ENCODE data around the gene MFSD11. TPM values are rescaled to one million over a fixed set of nuclear protein-coding genes. Genes with fewer than 3 reads are reported as not detected.

MFSD11 gene
- total RNA-seq, 4 donors from 2014 or later: 35.3 to 64.8 (median 47.0) TPM

GRCh38 chr17:76789235-76789788 lies 51.4 kb downstream of the MFSD11 start:
- Histone ChIP-seq H3K9me3 (no peaks in the 10 kb centered on the region), H3K36me3 (peaks cover 0 to 15% (median 0%) of the 10 kb centered on the region in 3 donors), H3K4me3 (no peak overlapping the region), H3K4me1 (no peaks in the 10 kb centered on the region), H3K27me3 (no peaks in the 10 kb centered on the region), H3K27ac (no peak overlapping the region)
- TF ChIP-seq POLR2A (IDR thresholded peaks at IDR 0.05) (no peak), CTCF (IDR thresholded peaks at IDR 0.05) (no peak)
- no peak for DNase-seq

- Histone ChIP-seq H3K4me1 (no peaks in the 10 kb centered on the region), H3K9me3 (no peaks in the 10 kb centered on the region), H3K27ac (peak overlapping the region in 2 of 4 donors; percentile 35 to 55), H3K27me3 (no peaks in the 10 kb centered on the region), H3K36me3 (peaks cover 0 to 5% (median 0%) of the 10 kb centered on the region in 3 donors), H3K4me3 (peak overlapping the region in 2 of 4 donors; percentile 7 to 14)
- TF ChIP-seq POLR2A (IDR thresholded peaks at IDR 0.05) (no peak), CTCF (IDR thresholded peaks at IDR 0.05) (no peak)
- DNase-seq: peak in 2 of 3 donors; percentile 29 to 62
Measured at GRCh38 chr17:76791053-76791980, 53.4 kb downstream of the MFSD11 start.

GRCh38 chr17:76792348-76792747 lies 54.4 kb downstream of the MFSD11 start:
- Histone ChIP-seq H3K36me3 (no peaks in the 10 kb centered on the region), H3K27ac (no peak overlapping the region), H3K4me1 (no peaks in the 10 kb centered on the region), H3K4me3 (no peak overlapping the region), H3K27me3 (no peaks in the 10 kb centered on the region), H3K9me3 (no peaks in the 10 kb centered on the region)
- DNase-seq: no peak
- TF ChIP-seq POLR2A (IDR thresholded peaks at IDR 0.05) (no peak), CTCF (IDR thresholded peaks at IDR 0.05) (no peak)

GRCh38 chr17:76793775-76794174 lies 55.9 kb downstream of the MFSD11 start:
- no peaks in the 10 kb centered on the region for H3K9me3 ChIP-seq
- no peak for DNase-seq
- TF ChIP-seq CTCF (IDR thresholded peaks at IDR 0.05) (no peak), POLR2A (IDR thresholded peaks at IDR 0.05) (no peak)
- H3K4me1 ChIP-seq: no peaks in the 10 kb centered on the region
- no peaks in the 10 kb centered on the region for H3K36me3 ChIP-seq
- no peak overlapping the region for H3K4me3 ChIP-seq
- no peaks in the 10 kb centered on the region for H3K27me3 ChIP-seq
- H3K27ac ChIP-seq: no peak overlapping the region

GRCh38 chr17:76796081-76796480 lies 58.2 kb downstream of the MFSD11 start:
- no peaks in the 10 kb centered on the region for H3K36me3 ChIP-seq
- H3K27ac ChIP-seq: no peak overlapping the region
- H3K9me3 ChIP-seq: no peaks in the 10 kb centered on the region
- DNase-seq: no peak
- no peak overlapping the region for H3K4me3 ChIP-seq
- H3K27me3 ChIP-seq: no peaks in the 10 kb centered on the region
- no peak for TF ChIP-seq POLR2A (IDR thresholded peaks at IDR 0.05)
- H3K4me1 ChIP-seq: no peaks in the 10 kb centered on the region

- no peak for DNase-seq
- Histone ChIP-seq H3K36me3 (no peaks in the 10 kb centered on the region), H3K4me3 (no peak overlapping the region), H3K9me3 (no peaks in the 10 kb centered on the region), H3K27ac (no peak overlapping the region), H3K4me1 (no peaks in the 10 kb centered on the region), H3K27me3 (no peaks in the 10 kb centered on the region)
- TF ChIP-seq POLR2A (IDR thresholded peaks at IDR 0.05) (no peak), CTCF (IDR thresholded peaks at IDR 0.05) (no peak)
Measured at GRCh38 chr17:76797241-76797840, 59.4 kb downstream of the MFSD11 start.

All from Peyer's patch (tissue), 4 donors.